GM12878 (cell line): Measurements from ENCODE around the gene ATAD5. TPM values are rescaled to one million over a fixed set of nuclear protein-coding genes. Genes with fewer than 3 reads are reported as not detected.

ENCODE experiments used
- ATAC-seq: fragments of 200-7000 bp; cut with Tn5 transposase; 3 replicates; pipeline ENCODE4 v1.9.1; 2020; ENCODE audit warnings: mild to moderate bottlenecking, moderate library complexity
- BruUV-seq: library from RNA; stranded (reverse); fragments of 400-500 nt; replicated peaks from 2 replicates; lab custom pipeline; 2021; lab: Mats Ljungman, UMichigan
- CTCF ChIA-PET: fragments of 300-600 bp; sonication (Branson Sonifier 250); formaldehyde crosslinking; extraction: SDS; loops from one replicate; lab custom pipeline; 2021; ENCODE audit warnings: inconsistent platforms; lab: Yijun Ruan, JAX
- POLR2A ChIA-PET: fragments of 350-600 bp; formaldehyde crosslinking; extraction: SDS; loops from one replicate; lab custom pipeline; 2021; ENCODE audit warnings: inconsistent platforms; lab: Charles Lee
- RAD21 ChIA-PET: fragments of 300-600 bp; sonication (Branson Sonifier 250); formaldehyde crosslinking; loops from one replicate; lab custom pipeline; 2023; ENCODE audit warnings: antibody characterized with exemption; ENCODE audit not compliant: unreplicated experiment; lab: Charles Lee
- SMC1A ChIA-PET: fragments of 300-600 bp; sonication (Branson Sonifier 250); formaldehyde crosslinking; loops from one replicate; lab custom pipeline; 2023; ENCODE audit not compliant: unreplicated experiment, uncharacterized antibody; lab: Charles Lee
- DNase-seq: peaks from one replicate; pipeline ENCODE4 v3.0.0-alpha.2; 2011; ENCODE audit warnings: low read depth, low spot score
- FAIRE-seq: peaks from 3 replicates; lab custom pipeline; 2011; peaks lifted over from hg19 to GRCh38; lab: Jason Lieb, UNC
- H2AFZ ChIP-seq: 2 replicates; pipeline ENCODE4 v1.6.0; 2011; ENCODE audit warnings: low read depth, low read length, control low read depth; ENCODE audit not compliant: control insufficient read depth
- H3K27ac ChIP-seq: 2 replicates; pipeline ENCODE4 v1.5.1; 2011; ENCODE audit warnings: control low read depth; ENCODE audit not compliant: control insufficient read depth, insufficient read depth
- H3K27me3 ChIP-seq, 2 experiments: replicated peaks in 1 of 2; 2 replicates each; pipeline versions ENCODE4 v1.6.0 to v1.6.1; 2011; ENCODE audit warnings: low read length in 1 of 2; ENCODE audit not compliant: control insufficient read depth in 2 of 2, insufficient read depth in 2 of 2
- H3K36me3 ChIP-seq, 2 experiments: 2 replicates each; pipeline ENCODE4 v1.5.1; 2011; ENCODE audit warnings: low read length in 1 of 2; ENCODE audit not compliant: control insufficient read depth in 2 of 2, insufficient read depth in 2 of 2
- H3K4me1 ChIP-seq: 2 replicates; pipeline ENCODE4 v1.6.1; 2011; ENCODE audit warnings: mild to moderate bottlenecking, low read length, moderate library complexity, mixed read lengths; ENCODE audit not compliant: control insufficient read depth, insufficient read depth
- H3K4me2 ChIP-seq: 2 replicates; pipeline ENCODE4 v1.6.0; 2011; ENCODE audit warnings: control low read depth; ENCODE audit not compliant: control insufficient read depth, insufficient read depth
- H3K4me3 ChIP-seq: fragments of 200-600 bp; sonication (generic); 2 replicates; pipeline ENCODE4 v1.5.1; 2016
- H3K79me2 ChIP-seq: 2 replicates; pipeline ENCODE4 v1.6.0; 2011; ENCODE audit warnings: low read length; ENCODE audit not compliant: control insufficient read depth, insufficient read depth
- H3K9ac ChIP-seq: 2 replicates; pipeline ENCODE4 v1.8.0; 2011; ENCODE audit warnings: low read length, control low read depth, mixed read lengths; ENCODE audit not compliant: control insufficient read depth, insufficient read depth
- H3K9me3 ChIP-seq: replicated peaks from 3 replicates; pipeline ENCODE4 v1.5.1; 2011; ENCODE audit warnings: mild to moderate bottlenecking, low read length; ENCODE audit not compliant: control insufficient read depth, insufficient read depth
- H4K20me1 ChIP-seq: 2 replicates; pipeline ENCODE4 v1.6.0; 2011; ENCODE audit not compliant: control insufficient read depth, insufficient read depth
- CBX5 ChIP-seq: sonication (generic); IDR thresholded peaks from 2 replicates; pipeline ENCODE4 v1.6.1; 2016; ENCODE audit warnings: low read depth, moderate library complexity, mild to moderate bottlenecking, inconsistent platforms
- CHD1 ChIP-seq: IDR thresholded peaks from 2 replicates; pipeline ENCODE4 v1.6.1; 2012; ENCODE audit warnings: low read depth, low read length, improper control_type of control experiment
- CHD4 ChIP-seq: fragments of 200-600 bp; sonication (generic); IDR thresholded peaks from 2 replicates; pipeline ENCODE4 v1.6.1; 2016; ENCODE audit warnings: mild to moderate bottlenecking
- EZH2 ChIP-seq: IDR thresholded peaks from 2 replicates; pipeline ENCODE4 v1.6.1; 2012; ENCODE audit warnings: low read depth, mild to moderate bottlenecking, control low read depth, inconsistent platforms, low read length, borderline replicate concordance; ENCODE audit not compliant: control insufficient read depth
- HDAC6 ChIP-seq: fragments of 200-600 bp; sonication (generic); IDR thresholded peaks from one replicate; pipeline ENCODE4 v1.8.0; 2017; ENCODE audit warnings: antibody characterized with exemption; ENCODE audit not compliant: unreplicated experiment
- HDGF ChIP-seq: fragments of 450-650 bp; IDR thresholded peaks from 2 replicates; pipeline ENCODE4 v1.6.1; 2016; ENCODE audit warnings: antibody characterized with exemption
- JUND ChIP-seq: IDR thresholded peaks from 2 replicates; pipeline ENCODE4 v1.6.1; 2012; ENCODE audit warnings: low read depth, mild to moderate bottlenecking, low read length, improper control_type of control experiment, moderate library complexity
- KDM1A ChIP-seq: fragments of 200-600 bp; sonication (generic); IDR thresholded peaks from 2 replicates; pipeline ENCODE4 v1.6.1; 2016; ENCODE audit warnings: borderline replicate concordance
- MTA2 ChIP-seq: fragments of 450-650 bp; IDR thresholded peaks from 2 replicates; pipeline ENCODE4 v1.6.1; 2016; ENCODE audit warnings: low read depth, mild to moderate bottlenecking, moderate library complexity
- NBN ChIP-seq: fragments of 450-650 bp; IDR thresholded peaks from 2 replicates; pipeline ENCODE4 v1.6.1; 2016
- RCOR1 ChIP-seq: conservative IDR thresholded peaks from 2 replicates; pipeline ENCODE4 v1.6.1; 2012; ENCODE audit warnings: low read depth, low read length, improper control_type of control experiment
- RELA ChIP-seq: fragments of 450-650 bp; IDR thresholded peaks from 2 replicates; pipeline ENCODE4 v1.8.0; 2014; ENCODE audit warnings: borderline replicate concordance; ENCODE audit not compliant: partially characterized antibody
- RUNX3 ChIP-seq: IDR thresholded peaks from 2 replicates; pipeline ENCODE4 v1.6.1; 2012; ENCODE audit warnings: low read length, inconsistent platforms
- SIX5 ChIP-seq: IDR thresholded peaks from 2 replicates; pipeline ENCODE4 v1.6.1; 2011; ENCODE audit warnings: mild to moderate bottlenecking, low read depth, low read length, moderate library complexity; ENCODE audit not compliant: severe bottlenecking
- TAF1 ChIP-seq: IDR thresholded peaks from 2 replicates; pipeline ENCODE4 v1.6.1; 2011; ENCODE audit warnings: mild to moderate bottlenecking, low read depth, low read length, borderline replicate concordance
- ZNF274 ChIP-seq: IDR thresholded peaks from one replicate; pipeline ENCODE4 v1.8.0; 2011; ENCODE audit not compliant: insufficient read length, insufficient read depth
- ZNF384 ChIP-seq: IDR thresholded peaks from 2 replicates; pipeline ENCODE4 v1.6.1; 2012; ENCODE audit warnings: low read depth, mild to moderate bottlenecking, low read length, improper control_type of control experiment, borderline replicate concordance
- ZNF622 ChIP-seq: fragments of 450-650 bp; IDR thresholded peaks from 2 replicates; pipeline ENCODE4 v1.6.1; 2017; ENCODE audit warnings: mild to moderate bottlenecking, inconsistent platforms
- WGBS: methylation state at CpG from one replicate; pipeline ENCODE4 v1.1.6; 2016; ENCODE audit warnings: low lambda C conversion rate; ENCODE audit not compliant: insufficient replicate concordance, insufficient coverage; ENCODE audit errors: missing lambda C conversion rate; 5-methylcytosine and 5-hydroxymethylcytosine counted together
- in situ Hi-C: fragments of 300-500 bp; cut with MboI; formaldehyde crosslinking; loops from 9 replicates; pipeline ENCODE4 v1.14.3; 2018; ENCODE audit warnings: mixed read lengths
- intact Hi-C: fragments of 100-400 bp; cut with micrococcal nuclease; formaldehyde crosslinking; loops from one replicate; pipeline ENCODE4 v1.14.2; 2022; ENCODE audit not compliant: unreplicated experiment
- polyA plus RNA-seq, 11 experiments: library from polyadenylated mRNA; depleted of rRNA in 4 of 11; unstranded in 6 of 11; stranded (reverse) in 5 of 11; fragments of >200 nt; fragmentation: Nextera tagmentation in 4 of 11; fragmentation: Illumina TruSeq in 1 of 11; extraction: Ambion mirVana in 4 of 11; extraction: Trizol in 1 of 11; gene quantifications; 1 replicate in 1 of 11; 2 replicates in 10 of 11; pipeline versions ENCODE4 v1.2.1 to v1.2.3, GENCODE V29; 2011 to 2016; ENCODE audit warnings: inconsistent platforms in 2 of 11, missing spikeins in 2 of 11, low read depth in 1 of 11
- total RNA-seq, 4 experiments: library from RNA; depleted of rRNA in 3 of 4; stranded (reverse); fragments of >200 nt in 3 of 4; fragmentation: Illumina TruSeq in 1 of 4; extraction: Trizol in 1 of 4; gene quantifications; 2 replicates each; pipeline versions ENCODE4 v1.2.1 to v1.2.3, GENCODE V29; 2013 to 2021
- TF ChIP-seq, protein P1 (sequence below): fragments of 450-650 bp; formaldehyde crosslinking; IDR thresholded peaks from 2 replicates; pipeline ENCODE4 v1.4.0; 2020; ENCODE audit warnings: mild to moderate bottlenecking, moderate library complexity
- TF ChIP-seq, protein P2 (sequence below): IDR thresholded peaks from 2 replicates; pipeline ENCODE4 v1.6.1; 2012; ENCODE audit warnings: low read depth, low read length, improper control_type of control experiment

Gene ATAD5
- total and polyA plus RNA-seq, 10 of the 15 experiments (the other 5 are each of a cell fraction or from before 2014, with no cell fraction given), result 3.8 to 19.7 (median 13.2) TPM

DNA sequence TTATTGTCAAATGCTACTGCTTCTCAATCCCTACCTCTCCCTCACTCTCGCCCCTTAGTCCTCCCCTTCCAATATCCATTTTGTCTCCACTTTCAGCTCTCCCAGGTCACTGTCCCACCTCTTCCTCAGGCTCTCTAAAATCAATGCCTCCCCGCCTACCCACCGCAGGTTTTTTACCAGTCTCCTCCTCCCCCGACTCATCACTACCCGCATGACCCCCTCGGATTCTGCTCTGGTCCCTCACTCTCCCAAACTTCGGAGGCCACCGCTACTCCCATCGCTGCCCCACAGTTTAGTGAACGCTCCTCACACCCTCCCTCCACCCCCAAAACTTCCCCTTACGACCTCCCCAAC, 7.8 kb upstream of the ATAD5 start:
- peak overlapping the region; percentile 82 for H3K4me3 ChIP-seq
- H3K9ac ChIP-seq, result peak overlapping the region; percentile 88
- ChIA-PET POLR2A (interaction anchor here (0.7 to 2.7 kb wide), 8 partner anchors 11 to 706 kb away, joined by 3 to 19 read pairs (median 4); no protein-coding TSS in a partner anchor), SMC1A (interaction anchor here (0.7 to 4.2 kb wide), 8 partner anchors 9 to 347 kb away, joined by 3 to 30 read pairs (median 3); no protein-coding TSS in a partner anchor), RAD21 (interaction anchor here (0.9 to 3.4 kb wide), 8 partner anchors 11 to 348 kb away, joined by 3 to 35 read pairs (median 4); partner anchors contain the start of gene GOSR1), CTCF (interaction anchor here (0.9 to 9.3 kb wide), 13 partner anchors 9 to 483 kb away, joined by 3 to 145 read pairs (median 5); no protein-coding TSS in a partner anchor)
- peaks cover 15% of the 10 kb centered on the region for H3K4me1 ChIP-seq
- intact Hi-C loops (loop anchor here (5.0 kb wide), 1 partner anchor 148 kb away; the partner anchor contains the start of gene RNF135), in situ Hi-C loops (no loop called here)
- H3K79me2 ChIP-seq, result peaks cover 56% of the 10 kb centered on the region
- peak overlapping the region; percentile 84 for H3K27ac ChIP-seq
- ATAC-seq (peak; percentile 25), FAIRE-seq (no peak), DNase-seq (no peak)
- no peaks in the 10 kb centered on the region for H4K20me1 ChIP-seq
- peak overlapping the region; percentile 81 for H2AFZ ChIP-seq
- no peaks in the 10 kb centered on the region for H3K9me3 ChIP-seq
- peak overlapping the region; percentile 77 for H3K4me2 ChIP-seq
- BruUV-seq, result no TSS peak
- WGBS, result 0% methylated on average over 8 of the region's 11 CpGs
- peaks cover 0 to 4% of the 10 kb centered on the region in 2 experiments; a peak in 1 of 4 replicates for H3K36me3 ChIP-seq
- no peaks in the 10 kb centered on the region for H3K27me3 ChIP-seq
- TF ChIP-seq JUND, result no peak
- peak; percentile 84; the same call in 1 of the 2 replicates for TF ChIP-seq HDGF
- TF ChIP-seq CBX5, result no peak
- no peak for TF ChIP-seq CHD4
- TF ChIP-seq CHD1, result no peak
- no peak for TF ChIP-seq KDM1A
- TF ChIP-seq MTA2, result 0 out of 2 replicates have a peak, but pooled peaks have one; percentile 29
- no peak for TF ChIP-seq RELA
- TF ChIP-seq EZH2, result no peak
- no peak for TF ChIP-seq SIX5
- peak; percentile 48 for TF ChIP-seq RUNX3
- TF ChIP-seq HDAC6, result no peak
- no peak for TF ChIP-seq ZNF384
- TF ChIP-seq ZNF622, result no peak
- TF ChIP-seq, protein P1, sequence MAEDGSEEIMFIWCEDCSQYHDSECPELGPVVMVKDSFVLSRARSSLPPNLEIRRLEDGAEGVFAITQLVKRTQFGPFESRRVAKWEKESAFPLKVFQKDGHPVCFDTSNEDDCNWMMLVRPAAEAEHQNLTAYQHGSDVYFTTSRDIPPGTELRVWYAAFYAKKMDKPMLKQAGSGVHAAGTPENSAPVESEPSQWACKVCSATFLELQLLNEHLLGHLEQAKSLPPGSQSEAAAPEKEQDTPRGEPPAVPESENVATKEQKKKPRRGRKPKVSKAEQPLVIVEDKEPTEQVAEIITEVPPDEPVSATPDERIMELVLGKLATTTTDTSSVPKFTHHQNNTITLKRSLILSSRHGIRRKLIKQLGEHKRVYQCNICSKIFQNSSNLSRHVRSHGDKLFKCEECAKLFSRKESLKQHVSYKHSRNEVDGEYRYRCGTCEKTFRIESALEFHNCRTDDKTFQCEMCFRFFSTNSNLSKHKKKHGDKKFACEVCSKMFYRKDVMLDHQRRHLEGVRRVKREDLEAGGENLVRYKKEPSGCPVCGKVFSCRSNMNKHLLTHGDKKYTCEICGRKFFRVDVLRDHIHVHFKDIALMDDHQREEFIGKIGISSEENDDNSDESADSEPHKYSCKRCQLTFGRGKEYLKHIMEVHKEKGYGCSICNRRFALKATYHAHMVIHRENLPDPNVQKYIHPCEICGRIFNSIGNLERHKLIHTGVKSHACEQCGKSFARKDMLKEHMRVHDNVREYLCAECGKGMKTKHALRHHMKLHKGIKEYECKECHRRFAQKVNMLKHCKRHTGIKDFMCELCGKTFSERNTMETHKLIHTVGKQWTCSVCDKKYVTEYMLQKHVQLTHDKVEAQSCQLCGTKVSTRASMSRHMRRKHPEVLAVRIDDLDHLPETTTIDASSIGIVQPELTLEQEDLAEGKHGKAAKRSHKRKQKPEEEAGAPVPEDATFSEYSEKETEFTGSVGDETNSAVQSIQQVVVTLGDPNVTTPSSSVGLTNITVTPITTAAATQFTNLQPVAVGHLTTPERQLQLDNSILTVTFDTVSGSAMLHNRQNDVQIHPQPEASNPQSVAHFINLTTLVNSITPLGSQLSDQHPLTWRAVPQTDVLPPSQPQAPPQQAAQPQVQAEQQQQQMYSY (CRISPR knock-in tag), result no peak
- no peak for TF ChIP-seq RCOR1
- TF ChIP-seq, protein P2, sequence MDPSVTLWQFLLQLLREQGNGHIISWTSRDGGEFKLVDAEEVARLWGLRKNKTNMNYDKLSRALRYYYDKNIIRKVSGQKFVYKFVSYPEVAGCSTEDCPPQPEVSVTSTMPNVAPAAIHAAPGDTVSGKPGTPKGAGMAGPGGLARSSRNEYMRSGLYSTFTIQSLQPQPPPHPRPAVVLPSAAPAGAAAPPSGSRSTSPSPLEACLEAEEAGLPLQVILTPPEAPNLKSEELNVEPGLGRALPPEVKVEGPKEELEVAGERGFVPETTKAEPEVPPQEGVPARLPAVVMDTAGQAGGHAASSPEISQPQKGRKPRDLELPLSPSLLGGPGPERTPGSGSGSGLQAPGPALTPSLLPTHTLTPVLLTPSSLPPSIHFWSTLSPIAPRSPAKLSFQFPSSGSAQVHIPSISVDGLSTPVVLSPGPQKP, result no peak
- TF ChIP-seq ZNF274, result no peak
- TF ChIP-seq NBN, result peak; percentile 68; the same call in 1 of the 2 replicates
- no peak for TF ChIP-seq TAF1
